Fibroblast of villous mesenchyme (primary cell): ENCODE data around the gene NKX2-1. TPM values are rescaled to one million over a fixed set of nuclear protein-coding genes. Genes with fewer than 3 reads are reported as not detected.

Experiments
- DNase-seq: peaks from one replicate; pipeline ENCODE4 v3.0.0-alpha.2; 2010; ENCODE audit warnings: low read depth
- H3K4me3 ChIP-seq: 2 replicates; pipeline ENCODE4 v1.5.1; 2011; ENCODE audit warnings: low read depth, mild to moderate bottlenecking, low read length
- total RNA-seq: library from RNA; depleted of rRNA; stranded (reverse); fragments of >200 nt; gene quantifications from 2 replicates; pipeline ENCODE4 v1.2.3, GENCODE V29; 2012
- TF ChIP-seq, protein P1 (sequence below): IDR thresholded peaks from 2 replicates; pipeline ENCODE4 v1.5.1; 2012; ENCODE audit warnings: low read depth, mild to moderate bottlenecking, low read length; ENCODE audit not compliant: insufficient read depth

Gene NKX2-1
- total RNA-seq, 1 donor, result not detected

DNA sequence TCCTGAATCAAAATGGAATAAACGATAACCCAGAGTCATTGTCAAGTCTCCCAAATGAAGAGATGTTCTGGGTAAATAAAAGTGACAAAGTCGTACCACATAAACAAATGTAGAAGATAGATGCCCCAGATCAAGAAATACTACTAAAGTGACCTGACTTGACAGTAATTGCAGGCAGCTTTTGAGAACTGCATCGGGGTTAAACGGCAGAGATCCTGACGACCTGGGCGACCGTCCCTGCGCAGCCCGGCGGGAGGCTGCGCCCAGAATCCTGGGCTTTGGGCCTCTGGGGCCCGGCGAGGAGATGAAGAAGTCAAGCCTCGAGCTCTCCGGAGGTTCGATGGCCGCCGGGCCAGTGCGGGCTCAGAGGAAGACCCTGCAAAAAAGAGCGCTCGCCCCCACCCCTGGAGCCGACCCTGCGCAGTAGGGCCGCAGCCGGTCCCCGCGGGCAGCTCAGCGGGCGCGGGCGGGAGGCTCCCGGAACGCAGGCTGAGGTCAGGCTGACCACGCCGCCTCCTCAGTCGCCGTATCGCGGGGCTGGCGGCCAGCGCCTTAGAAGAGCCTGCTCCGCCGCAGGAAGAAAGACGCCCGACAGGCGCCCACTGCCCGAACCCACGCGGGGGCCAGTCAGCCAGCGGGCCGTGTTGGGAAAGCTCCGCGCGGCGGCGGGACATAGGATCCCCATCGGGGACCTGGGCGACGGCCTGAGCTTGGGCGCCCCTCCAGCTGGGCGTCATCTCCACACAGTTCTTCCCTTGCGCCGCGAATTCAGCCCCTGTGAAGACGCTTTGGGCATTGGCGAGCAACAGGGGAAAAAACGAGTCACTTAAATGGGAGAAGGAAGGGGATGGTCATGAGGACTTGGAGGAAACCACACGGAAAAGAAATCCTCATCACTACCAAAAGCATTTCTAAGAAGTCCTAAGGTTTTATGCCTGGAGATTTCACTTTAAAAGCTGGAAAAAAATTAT is 16.0 kb downstream of the NKX2-1 start:
- no peak for DNase-seq
- no peak overlapping the region for H3K4me3 ChIP-seq
- TF ChIP-seq, protein P1, sequence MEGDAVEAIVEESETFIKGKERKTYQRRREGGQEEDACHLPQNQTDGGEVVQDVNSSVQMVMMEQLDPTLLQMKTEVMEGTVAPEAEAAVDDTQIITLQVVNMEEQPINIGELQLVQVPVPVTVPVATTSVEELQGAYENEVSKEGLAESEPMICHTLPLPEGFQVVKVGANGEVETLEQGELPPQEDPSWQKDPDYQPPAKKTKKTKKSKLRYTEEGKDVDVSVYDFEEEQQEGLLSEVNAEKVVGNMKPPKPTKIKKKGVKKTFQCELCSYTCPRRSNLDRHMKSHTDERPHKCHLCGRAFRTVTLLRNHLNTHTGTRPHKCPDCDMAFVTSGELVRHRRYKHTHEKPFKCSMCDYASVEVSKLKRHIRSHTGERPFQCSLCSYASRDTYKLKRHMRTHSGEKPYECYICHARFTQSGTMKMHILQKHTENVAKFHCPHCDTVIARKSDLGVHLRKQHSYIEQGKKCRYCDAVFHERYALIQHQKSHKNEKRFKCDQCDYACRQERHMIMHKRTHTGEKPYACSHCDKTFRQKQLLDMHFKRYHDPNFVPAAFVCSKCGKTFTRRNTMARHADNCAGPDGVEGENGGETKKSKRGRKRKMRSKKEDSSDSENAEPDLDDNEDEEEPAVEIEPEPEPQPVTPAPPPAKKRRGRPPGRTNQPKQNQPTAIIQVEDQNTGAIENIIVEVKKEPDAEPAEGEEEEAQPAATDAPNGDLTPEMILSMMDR, result no peak

DNA sequence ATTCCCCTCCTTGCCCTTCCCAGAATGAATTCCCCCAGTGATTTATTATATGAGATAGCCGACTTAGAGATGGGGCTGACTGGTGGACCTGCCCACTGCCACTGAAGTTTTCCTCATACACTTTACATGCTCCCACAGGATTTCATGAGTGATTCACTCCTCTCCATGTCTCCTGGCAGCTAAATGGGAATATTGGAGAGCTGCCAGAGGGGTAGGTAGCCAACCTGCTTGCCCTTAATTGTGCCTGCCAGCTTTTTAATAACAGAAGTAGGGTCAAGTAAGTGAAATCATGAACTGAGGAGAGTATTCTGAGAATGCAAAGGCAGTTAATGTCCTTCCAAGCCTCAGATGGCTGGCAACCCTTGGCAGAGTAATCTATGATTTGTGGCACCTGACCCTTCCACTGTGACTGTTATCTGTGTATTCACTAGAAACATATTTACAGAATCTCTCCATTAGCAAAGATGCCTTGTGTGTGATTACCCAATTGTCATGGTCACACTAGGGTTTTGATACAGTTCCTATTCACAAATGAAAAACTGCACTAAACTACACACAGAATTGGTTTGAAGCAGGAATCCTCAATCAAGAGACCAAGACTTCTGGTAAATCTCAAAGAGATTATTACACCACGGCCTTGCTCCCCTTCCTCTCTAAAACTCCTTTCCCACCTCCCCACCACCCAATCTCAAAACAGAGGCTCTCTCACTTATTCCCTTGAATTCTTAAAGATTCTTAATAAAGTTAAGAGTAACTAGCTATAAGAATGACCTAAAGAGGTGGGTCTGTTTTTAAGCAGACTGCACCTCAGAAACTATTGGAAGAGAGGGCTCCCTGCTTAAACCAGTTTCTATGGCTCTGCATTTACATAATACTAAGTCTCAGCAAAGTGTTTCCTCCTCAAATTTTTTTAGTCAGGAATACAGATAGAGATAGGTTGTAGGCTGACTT is 17.2 kb downstream of the NKX2-1 start:
- DNase-seq, result no peak
- no peak overlapping the region for H3K4me3 ChIP-seq
- TF ChIP-seq, protein P1, result no peak

DNA sequence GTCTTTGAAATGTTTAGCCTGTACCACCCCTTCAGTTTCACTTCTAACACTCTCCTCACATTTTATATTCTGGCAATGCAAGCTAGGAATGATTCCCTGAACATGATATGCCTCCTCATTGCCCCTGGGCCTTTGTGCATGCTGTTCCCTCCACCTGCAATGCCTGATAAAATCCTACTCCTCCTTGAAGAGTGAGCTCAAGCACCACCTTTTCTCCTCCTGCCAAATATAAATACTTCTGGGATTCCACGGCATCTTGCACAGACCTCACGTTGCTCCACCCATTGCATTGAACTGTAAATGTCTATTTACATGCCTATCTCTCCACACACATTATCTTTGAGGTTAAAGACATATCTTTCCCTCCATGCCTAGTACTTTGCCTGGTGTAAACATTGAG is 21.1 kb downstream of the NKX2-1 start:
- no peak overlapping the region for H3K4me3 ChIP-seq
- TF ChIP-seq, protein P1, result no peak
- no peak for DNase-seq

DNA sequence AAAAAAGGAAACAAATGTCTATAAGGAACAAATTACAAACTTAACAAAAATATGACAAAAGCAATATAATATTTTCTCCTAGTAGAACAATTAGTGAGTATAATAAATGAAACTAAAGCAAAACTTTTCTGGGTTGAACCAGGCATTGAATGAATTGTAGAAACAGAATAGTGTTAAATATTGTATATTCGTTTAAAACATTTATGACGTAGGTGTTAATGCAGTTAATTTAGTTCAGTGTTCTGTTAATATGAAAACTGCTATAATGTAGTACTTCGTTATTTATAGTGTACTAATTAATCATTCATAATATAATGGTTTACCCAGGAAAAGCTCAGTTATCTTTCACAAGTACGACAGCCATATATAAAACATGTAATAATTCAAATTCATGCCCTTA is 23.7 kb downstream of the NKX2-1 start:
- TF ChIP-seq, protein P1, result no peak
- no peak for DNase-seq
- H3K4me3 ChIP-seq, result no peak overlapping the region

DNA sequence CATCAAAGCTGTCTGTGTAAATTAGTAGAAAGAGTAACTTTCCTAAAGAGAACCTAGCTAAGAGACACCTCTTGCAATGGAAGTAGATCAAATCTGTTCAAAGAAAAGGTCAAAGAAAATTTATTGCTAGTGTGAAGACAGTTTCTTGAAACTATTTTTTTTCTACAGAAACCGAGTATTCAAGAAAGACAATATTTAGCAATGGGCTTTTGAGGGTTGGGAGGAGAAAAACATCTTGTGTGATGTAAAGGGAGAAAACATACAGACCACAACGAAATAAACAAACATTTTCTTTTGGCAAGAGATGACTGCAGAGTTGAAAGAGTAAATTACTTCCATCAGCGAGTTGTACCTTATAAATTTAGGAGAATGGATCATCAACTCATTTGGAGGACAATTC is 24.4 kb downstream of the NKX2-1 start:
- TF ChIP-seq, protein P1, result no peak
- no peak for DNase-seq
- H3K4me3 ChIP-seq, result no peak overlapping the region

DNA sequence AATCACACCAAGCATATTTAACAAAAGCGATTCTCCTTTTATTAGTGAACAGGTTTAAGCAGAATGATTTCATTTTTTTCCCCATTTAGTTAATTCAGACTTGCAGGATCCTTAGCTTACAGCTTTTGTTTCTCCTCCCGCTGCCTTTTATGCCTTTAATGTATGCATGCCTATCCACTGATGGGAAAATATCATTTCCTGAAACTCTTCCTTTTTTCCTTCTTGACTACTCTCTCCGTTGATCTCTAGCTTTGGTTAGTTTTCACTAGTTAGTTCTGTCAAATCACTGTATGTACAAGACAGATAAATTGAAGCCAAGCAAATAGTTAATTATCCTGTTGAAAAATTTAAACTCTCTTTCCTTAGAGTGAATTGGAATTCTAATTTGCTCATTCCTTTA is 26.3 kb downstream of the NKX2-1 start:
- TF ChIP-seq, protein P1, result no peak
- DNase-seq, result no peak
- H3K4me3 ChIP-seq, result no peak overlapping the region
